EH (cell line): ENCODE data around the gene TSSK3.

ENCODE experiments used
- DNase-seq: peaks from one replicate; pipeline ENCODE4 v3.0.0-alpha.2; 2015; ENCODE audit warnings: low read depth

TSSK3 gene

DNA sequence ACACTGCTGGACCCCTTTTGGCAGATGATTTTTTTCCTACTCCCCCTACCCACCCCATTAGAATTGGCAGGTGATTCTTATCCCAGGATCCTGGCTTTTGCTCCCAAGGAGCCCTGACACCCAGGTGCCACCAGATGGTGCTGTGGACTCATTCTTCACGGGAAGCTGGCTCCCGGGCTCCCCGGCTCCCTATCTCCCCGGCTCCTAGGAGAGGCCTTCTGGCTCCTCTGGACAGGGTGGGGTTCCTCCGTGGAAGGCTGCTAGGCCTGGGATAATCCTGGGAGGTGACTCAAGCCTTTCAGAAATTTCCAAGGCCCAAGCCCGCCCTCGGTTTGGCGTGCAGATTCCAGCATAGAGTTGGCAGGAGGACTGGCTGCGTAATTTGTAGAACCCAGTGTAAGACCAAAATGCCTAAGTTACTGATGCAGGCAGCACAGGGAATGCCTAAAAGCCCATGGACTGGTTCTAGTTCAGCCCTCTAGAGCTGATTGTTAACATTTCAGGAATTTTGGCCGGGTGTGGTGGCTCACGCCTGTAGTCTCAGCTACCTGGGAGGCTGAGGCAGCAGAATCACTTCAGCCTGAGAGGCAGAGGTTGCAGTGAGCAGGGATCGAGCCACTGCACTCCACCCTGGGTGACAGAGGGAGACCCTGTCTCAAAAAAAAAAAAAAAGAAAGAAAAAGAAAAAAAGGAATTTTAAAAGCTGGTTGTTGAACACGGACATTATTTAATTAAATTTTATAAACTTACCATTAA, 38.7 kb downstream of the TSSK3 start:
- peak; percentile 87 for DNase-seq

GRCh38 chr1:32404946-32405345, 42.6 kb downstream of the TSSK3 start:
- peak; percentile 30 for DNase-seq

GRCh38 chr1:32405672-32406467, 43.5 kb downstream of the TSSK3 start:
- DNase-seq, result no peak

DNA sequence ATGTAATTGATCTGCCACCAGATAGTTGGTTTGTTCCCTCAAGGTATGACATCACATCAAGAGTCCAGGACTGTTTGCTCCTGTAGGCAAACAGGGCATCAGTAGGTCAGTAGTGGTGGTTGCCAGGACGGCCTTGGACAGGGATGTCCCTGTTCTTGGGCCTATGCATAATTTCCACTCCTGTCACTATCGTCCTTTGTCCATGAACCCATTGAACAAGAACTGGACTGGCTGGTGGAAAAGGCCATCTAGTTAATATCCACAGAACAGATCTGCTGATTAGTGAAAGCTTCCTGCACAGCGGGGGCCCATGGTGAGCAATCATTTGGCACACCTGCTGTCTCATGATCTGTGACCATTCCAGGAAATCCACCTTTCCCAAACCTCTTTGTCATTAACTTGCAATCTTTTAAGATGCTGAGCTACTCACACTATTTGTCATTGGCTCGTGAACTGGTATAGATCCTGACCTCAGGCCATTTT, 44.3 kb downstream of the TSSK3 start:
- DNase-seq, result no peak

GRCh38 chr1:32411261-32411660, 48.9 kb downstream of the TSSK3 start:
- no peak for DNase-seq

GRCh38 chr1:32413507-32414185, 51.3 kb downstream of the TSSK3 start:
- peak; percentile 80 for DNase-seq
